Left lung (tissue), 10 donors: ENCODE measurements around the gene ABHD3. TPM values are rescaled to one million over a fixed set of nuclear protein-coding genes. Genes with fewer than 3 reads are reported as not detected.
"Not testable (repeated sequence)": the region's sequence is repeated elsewhere in the genome, so short reads cannot be mapped to it uniquely, and the experiment has no call there.

ENCODE experiments used
- ATAC-seq: fragments of 200-7000 bp; cut with Tn5 transposase; one replicate; pipeline ENCODE4 v1.9.1; 2020; ENCODE audit warnings: moderate library complexity
- DNase-seq, 4 donors: peaks; one replicate each; pipeline ENCODE4 v3.0.0-alpha.2; 2013 to 2020
- H3K27ac ChIP-seq, 2 donors: fragments of 200-600 bp; sonication (generic) in 1 of 2; one replicate each; pipeline versions ENCODE4 v1.5.0 to v1.8.0; 2020 to 2021
- H3K27me3 ChIP-seq, 2 donors: fragments of 200-600 bp; sonication (generic) in 1 of 2; one replicate each; pipeline versions ENCODE4 v1.5.0 to v1.8.0; 2020 to 2021
- H3K36me3 ChIP-seq, 2 donors: fragments of 200-600 bp; sonication (generic) in 1 of 2; one replicate each; pipeline versions ENCODE4 v1.5.0 to v1.8.0; 2020 to 2021
- H3K4me1 ChIP-seq, 2 donors: fragments of 200-600 bp; one replicate each; pipeline ENCODE4 v1.8.0; 2021
- H3K4me3 ChIP-seq, 2 donors: fragments of 200-600 bp; sonication (generic) in 1 of 2; one replicate each; pipeline versions ENCODE4 v1.5.0 to v1.8.0; 2020 to 2021; ENCODE audit warnings: mild to moderate bottlenecking in 1 of 2
- H3K9me3 ChIP-seq, 2 donors: fragments of 200-600 bp; sonication (generic) in 1 of 2; one replicate each; pipeline versions ENCODE4 v1.5.0 to v1.8.0; 2020 to 2021
- CTCF ChIP-seq, 2 donors: fragments of 200-600 bp; sonication (generic) in 1 of 2; IDR thresholded peaks; one replicate each; pipeline versions ENCODE4 v1.5.0 to v1.8.0; 2021; ENCODE audit warnings: antibody characterized with exemption in 2 of 2
- intact Hi-C, 2 donors: fragments of 100-400 bp; cut with DNase I; formaldehyde crosslinking; loops; one replicate each; pipeline versions ENCODE4 v1.11.2 to v1.14.2; 2022
- polyA plus RNA-seq, 6 donors: library from polyadenylated mRNA; unstranded; fragments of 120-200 nt; gene quantifications; one replicate each; pipeline ENCODE4 v1.2.1, GENCODE V29; 2013; ENCODE audit not compliant: insufficient read length in 6 of 6
- total RNA-seq, 2 donors: library from RNA; stranded (reverse); fragmentation: NEBNext Ultra II Directional; extraction: Animal tissue kit (Norgen Biotek cat#: 25700); gene quantifications; one replicate each; pipeline ENCODE4 v1.2.1, GENCODE V29; 2021
- donor health status: DM: no; HTN: yes; CAD: no.
- donor health status: DM: no; HTN: no; CAD: no.

ABHD3 gene
- total and polyA plus RNA-seq, 8 donors, result 22.1 to 37.5 (median 27.9) TPM

- H3K36me3 ChIP-seq, result peaks cover 0 to 40% of the 10 kb centered on the region in 2 donors
- no peak overlapping the region for H3K4me3 ChIP-seq
- DNase-seq (no peak), ATAC-seq (no peak)
- H3K27me3 ChIP-seq, result no peaks in the 10 kb centered on the region
- H3K4me1 ChIP-seq, result no peaks in the 10 kb centered on the region
- H3K9me3 ChIP-seq, result no peaks in the 10 kb centered on the region
- no peak for TF ChIP-seq CTCF (IDR thresholded peaks at IDR 0.05)
- intact Hi-C loops, result no loop called here
- H3K27ac ChIP-seq, result no peak overlapping the region
Measured at GRCh38 chr18:21653361-21653760, 51.2 kb downstream of the ABHD3 start.

GRCh38 chr18:21652073-21652472, 52.5 kb downstream of the ABHD3 start:
- no peak for DNase-seq
- intact Hi-C loops, result no loop called here
- H3K9me3 ChIP-seq, result no peaks in the 10 kb centered on the region
- H3K4me3 ChIP-seq, result no peak overlapping the region
- ATAC-seq, result no peak
- H3K36me3 ChIP-seq, result peaks cover 0 to 30% of the 10 kb centered on the region in 2 donors
- no peaks in the 10 kb centered on the region for H3K27me3 ChIP-seq
- no peak for TF ChIP-seq CTCF (IDR thresholded peaks at IDR 0.05)
- no peaks in the 10 kb centered on the region for H3K4me1 ChIP-seq
- H3K27ac ChIP-seq, result no peak overlapping the region

- H3K4me3 ChIP-seq, result no peak overlapping the region
- DNase-seq (no peak), ATAC-seq (no peak)
- H3K9me3 ChIP-seq, result no peaks in the 10 kb centered on the region
- no peak overlapping the region for H3K27ac ChIP-seq
- no peaks in the 10 kb centered on the region for H3K27me3 ChIP-seq
- H3K36me3 ChIP-seq, result peaks cover 0 to 14% of the 10 kb centered on the region in 2 donors
- intact Hi-C loops, result no loop called here
- H3K4me1 ChIP-seq, result no peaks in the 10 kb centered on the region
- TF ChIP-seq CTCF (IDR thresholded peaks at IDR 0.05), result no peak
Measured at GRCh38 chr18:21650311-21650710, 54.3 kb downstream of the ABHD3 start.

GRCh38 chr18:21640375-21640774, 64.2 kb downstream of the ABHD3 start:
- H3K4me3 ChIP-seq, intact Hi-C loops, H3K27ac ChIP-seq, H3K36me3 ChIP-seq, DNase-seq, H3K9me3 ChIP-seq, ATAC-seq, H3K4me1 ChIP-seq, H3K27me3 ChIP-seq: not testable (repeated sequence)

GRCh38 chr18:21638822-21639221, 65.8 kb downstream of the ABHD3 start:
- Histone ChIP-seq H3K36me3 (peaks cover 0 to 7% of the 10 kb centered on the region in 2 donors), H3K4me3 (no peak overlapping the region), H3K9me3 (no peaks in the 10 kb centered on the region), H3K4me1 (no peaks in the 10 kb centered on the region), H3K27me3 (no peaks in the 10 kb centered on the region), H3K27ac (no peak overlapping the region)
- DNase-seq (no peak), ATAC-seq (no peak)
- intact Hi-C loops, result no loop called here
- no peak for TF ChIP-seq CTCF (IDR thresholded peaks at IDR 0.05)

GRCh38 chr18:21636769-21637168, 67.8 kb downstream of the ABHD3 start:
- H3K9me3 ChIP-seq, result no peaks in the 10 kb centered on the region
- intact Hi-C loops, result no loop called here
- no peak overlapping the region for H3K4me3 ChIP-seq
- no peak overlapping the region for H3K27ac ChIP-seq
- DNase-seq (no peak), ATAC-seq (no peak)
- H3K4me1 ChIP-seq, result no peaks in the 10 kb centered on the region
- TF ChIP-seq CTCF (IDR thresholded peaks at IDR 0.05), result no peak
- no peaks in the 10 kb centered on the region for H3K27me3 ChIP-seq
- peaks cover 0 to 21% of the 10 kb centered on the region in 2 donors for H3K36me3 ChIP-seq
